NCI-H2196 treated with DMSO at 0.1 percent for 48 hours (cell line): Measurements from ENCODE around the gene NVL.

Experiments used
- DNase-seq: peaks from one replicate; lab custom pipeline; 2025; ENCODE audit not compliant: unreplicated experiment; lab: John Stamatoyannopoulos, UW

The NVL gene

GRCh38 chr1:224199679-224200078 is 130.3 kb downstream of the NVL start:
- no peak for DNase-seq

- no peak for DNase-seq
Observed at GRCh38 chr1:224198572-224198971, 131.4 kb downstream of the NVL start.

GRCh38 chr1:224196813-224197600 is 133.0 kb downstream of the NVL start:
- DNase-seq, result no peak

GRCh38 chr1:224193319-224193966 is 136.5 kb downstream of the NVL start:
- DNase-seq, result no peak

- DNase-seq, result no peak
Observed at GRCh38 chr1:224192082-224192788, 137.7 kb downstream of the NVL start.

- no peak for DNase-seq
Observed at GRCh38 chr1:224189561-224189960, 140.4 kb downstream of the NVL start.

- no peak for DNase-seq
Observed at GRCh38 chr1:224188286-224188685, 141.7 kb downstream of the NVL start.

- no peak for DNase-seq
Observed at GRCh38 chr1:224185208-224185607, 144.8 kb downstream of the NVL start.

- peak; percentile 15 for DNase-seq
Observed at GRCh38 chr1:224183591-224184312, 146.2 kb downstream of the NVL start.

- DNase-seq, result peak; percentile 65
Observed at GRCh38 chr1:224182866-224183590, 146.9 kb downstream of the NVL start, which contains the start of gene DEGS1. Gene DEGS1, plus strand, starts transcription at chr1:224183240. Its CDS starts 97 bp downstream, at chr1:224183337.

GRCh38 chr1:224182057-224182865 is 147.7 kb downstream of the NVL start:
- peak; percentile 64 for DNase-seq

- no peak for DNase-seq
Observed at GRCh38 chr1:224181453-224181810, 148.5 kb downstream of the NVL start.

GRCh38 chr1:224180783-224181452 is 149.1 kb downstream of the NVL start:
- DNase-seq, result no peak

- no peak for DNase-seq
Observed at GRCh38 chr1:224178894-224179293, 151.1 kb downstream of the NVL start.

- DNase-seq, result no peak
Observed at GRCh38 chr1:224177356-224177999, 152.5 kb downstream of the NVL start.
